NT2/D1 (cell line): ENCODE data around the gene CDH10.

Experiments
- YY1 ChIP-seq: IDR thresholded peaks from 2 replicates; pipeline ENCODE4 v1.6.1; 2011; ENCODE audit not compliant: insufficient read length, insufficient read depth
- ZNF274 ChIP-seq: IDR thresholded peaks from 2 replicates; pipeline ENCODE4 v1.6.1; 2011; ENCODE audit warnings: mild to moderate bottlenecking, low read depth, low read length

DNA sequence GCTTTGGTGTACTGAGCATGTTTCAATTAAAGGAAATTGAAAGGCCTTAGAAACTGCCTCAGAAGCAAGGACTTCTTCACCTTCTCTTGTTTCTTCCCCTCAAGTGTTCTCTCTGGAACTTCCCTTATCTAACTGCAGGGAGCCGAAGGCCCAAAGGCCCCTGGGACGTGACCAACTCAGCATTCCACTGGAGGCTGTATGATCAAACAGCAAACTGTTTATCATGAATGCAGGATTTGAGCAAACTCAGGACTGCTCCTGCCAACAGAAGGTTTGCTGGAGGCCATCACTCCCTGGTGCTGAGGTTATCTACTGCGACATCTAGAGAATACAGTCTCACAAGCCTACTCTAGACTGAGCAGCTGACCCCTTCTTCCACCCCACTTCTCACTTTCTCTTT lies 4.8 kb upstream of the CDH10 start:
- no peak for TF ChIP-seq ZNF274
- no peak for TF ChIP-seq YY1
